GM13977 (cell line): ENCODE results near the gene TAS2R30.

Experiments used
- DNase-seq: peaks from one replicate; pipeline ENCODE4 v3.0.0; 2012; ENCODE audit warnings: low spot score
- CTCF ChIP-seq: IDR thresholded peaks from 2 replicates; pipeline ENCODE4 v1.5.1; 2012; ENCODE audit warnings: mild to moderate bottlenecking, control low read depth; ENCODE audit not compliant: insufficient read depth; ENCODE audit errors: extremely low read depth, missing control alignments
- in situ Hi-C: fragments of 300-500 bp; cut with MboI; formaldehyde crosslinking; loops from one replicate; pipeline ENCODE4 v1.12.0; 2022; ENCODE audit warnings: low sequenced_read_pairs, low pct_unique_long_range_greater_than_20kb, mixed read lengths, inconsistent platforms; ENCODE audit not compliant: unreplicated experiment

Gene TAS2R30, protein sequence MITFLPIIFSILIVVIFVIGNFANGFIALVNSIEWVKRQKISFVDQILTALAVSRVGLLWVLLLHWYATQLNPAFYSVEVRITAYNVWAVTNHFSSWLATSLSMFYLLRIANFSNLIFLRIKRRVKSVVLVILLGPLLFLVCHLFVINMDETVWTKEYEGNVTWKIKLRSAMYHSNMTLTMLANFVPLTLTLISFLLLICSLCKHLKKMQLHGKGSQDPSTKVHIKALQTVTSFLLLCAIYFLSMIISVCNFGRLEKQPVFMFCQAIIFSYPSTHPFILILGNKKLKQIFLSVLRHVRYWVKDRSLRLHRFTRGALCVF

DNA sequence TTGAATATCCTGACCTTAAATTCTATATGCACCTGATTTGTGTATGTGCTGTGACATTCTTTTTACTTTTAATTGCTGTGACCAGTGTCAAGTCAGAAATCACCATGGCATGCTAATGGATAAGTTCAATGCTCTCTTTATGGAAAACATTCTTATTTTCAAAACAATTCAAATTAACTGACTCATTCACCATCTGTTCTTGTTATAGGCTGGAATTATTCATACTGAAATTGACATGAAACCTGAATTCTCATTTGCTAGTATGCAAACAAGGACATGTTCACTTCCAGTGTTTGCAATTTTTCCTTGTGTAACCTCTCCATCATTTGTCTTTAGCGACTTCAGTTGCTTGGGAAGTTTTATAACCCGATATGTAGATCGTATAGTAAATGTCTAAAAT, at the start of gene TAS2R30:
Gene TAS2R30, minus strand, starts transcription at position 340 of the 400 bp plus-strand sequence. CDS start 400 bp downstream, outside the sequence.
- in situ Hi-C loops: no loop called here
- no peak for TF ChIP-seq CTCF
- DNase-seq: no peak

DNA sequence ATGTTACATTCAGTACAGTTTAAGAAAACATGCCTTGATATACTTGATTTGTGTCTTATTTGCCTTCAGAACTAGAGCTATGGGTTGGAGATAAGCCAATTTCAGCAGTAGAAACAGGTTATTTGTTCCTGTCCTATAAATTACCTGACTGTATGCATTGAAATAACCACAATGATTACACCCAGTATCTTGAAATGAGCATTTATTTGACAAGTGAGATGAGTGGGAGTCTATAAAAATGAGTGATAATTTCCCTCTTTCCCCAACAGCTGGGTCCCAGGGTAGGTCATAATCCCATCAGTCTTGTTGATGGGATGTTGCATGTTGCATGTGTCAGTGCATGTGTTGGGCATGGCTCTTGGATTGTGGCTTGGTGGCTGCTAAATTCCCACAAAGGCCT, 48.6 kb upstream of the TAS2R30 start:
- TF ChIP-seq CTCF: no peak
- DNase-seq: no peak
- in situ Hi-C loops: no loop called here

DNA sequence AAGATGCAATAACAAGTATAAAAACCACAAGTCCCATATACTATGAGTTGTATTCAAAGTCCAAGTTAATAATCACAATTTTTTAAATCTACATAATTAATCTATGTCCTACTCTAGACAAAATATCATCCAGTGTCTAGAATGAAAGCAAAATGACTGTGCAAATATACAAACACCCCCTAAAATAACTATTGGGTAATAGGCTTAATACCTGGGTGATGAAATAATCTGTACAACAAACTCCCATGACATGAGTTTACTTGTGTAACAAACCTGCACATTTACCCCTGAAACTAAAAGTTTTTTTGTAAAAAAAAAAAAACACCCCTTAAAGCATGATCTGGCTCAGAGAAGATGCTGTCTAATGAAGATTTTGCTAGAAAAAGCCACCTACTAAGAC, 48.1 kb upstream of the TAS2R30 start:
- no peak for TF ChIP-seq CTCF
- in situ Hi-C loops: no loop called here

GRCh38 chr12:11178250-11178649, 43.8 kb upstream of the TAS2R30 start:
- TF ChIP-seq CTCF: no peak
- no peak for DNase-seq
- in situ Hi-C loops: no loop called here

More for the DNA sequence above, 48.1 kb upstream of the TAS2R30 start:
- no peak for DNase-seq

GRCh38 chr12:11174022-11174421, 39.6 kb upstream of the TAS2R30 start:
- no peak for TF ChIP-seq CTCF
- in situ Hi-C loops: no loop called here
- DNase-seq: no peak

- in situ Hi-C loops: no loop called here
- no peak for DNase-seq
- no peak for TF ChIP-seq CTCF
Observed at GRCh38 chr12:11171969-11172675, 37.7 kb upstream of the TAS2R30 start.
